GM20431 (cell line): Measurements from ENCODE around the gene JAZF1.

Experiments
- in situ Hi-C: fragments of 300-500 bp; cut with MseI, MboI; formaldehyde crosslinking; loops from one replicate; pipeline ENCODE4 v1.15.0; 2020; ENCODE audit warnings: low sequenced_read_pairs; ENCODE audit not compliant: unreplicated experiment

JAZF1 gene

GRCh38 chr7:28168393-28169158, 12.0 kb downstream of the JAZF1 start:
- in situ Hi-C loops, result no loop called here

GRCh38 chr7:28166982-28167715, 13.4 kb downstream of the JAZF1 start:
- in situ Hi-C loops, result no loop called here

- in situ Hi-C loops, result no loop called here
These were observed 14.3 kb downstream of the JAZF1 start for GRCh38 chr7:28165961-28166955.

DNA sequence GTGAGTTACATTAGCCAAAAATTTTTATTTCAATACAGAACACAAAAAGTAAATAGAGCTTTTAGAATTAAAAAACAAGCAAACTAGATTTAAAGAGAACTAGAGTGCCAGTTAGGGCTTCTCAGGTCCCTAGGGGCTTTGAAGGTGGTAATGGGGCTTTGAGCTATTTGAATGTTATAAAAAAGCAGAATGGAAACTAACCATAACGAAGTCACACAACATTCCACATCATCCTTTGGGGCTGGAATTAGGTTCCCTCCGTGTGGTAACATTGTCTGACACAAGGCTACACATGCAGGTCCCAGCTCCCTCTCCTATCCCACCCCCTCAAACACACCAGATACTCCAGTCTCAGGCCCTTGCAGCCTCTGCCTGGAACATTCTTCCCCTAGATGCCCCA, 15.3 kb downstream of the JAZF1 start:
- in situ Hi-C loops, result no loop called here

DNA sequence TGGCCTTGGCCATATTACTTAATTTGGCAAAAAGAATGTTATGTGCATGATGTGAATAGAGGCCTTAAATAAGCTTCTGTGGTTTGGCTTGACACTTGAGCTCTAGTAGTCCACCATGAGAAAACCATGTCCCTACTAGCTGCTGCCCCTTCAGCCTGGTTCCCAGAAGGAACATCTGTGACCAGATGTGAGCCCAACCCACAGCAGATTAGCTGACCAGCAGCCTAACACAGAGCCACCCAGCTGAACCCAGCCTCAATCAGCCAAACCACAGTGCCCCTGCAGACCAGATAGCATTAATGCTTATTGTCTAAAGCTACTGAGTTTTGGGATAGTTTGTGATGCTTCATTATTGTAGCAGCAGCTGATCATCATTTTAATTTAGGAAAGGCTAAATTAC, 16.6 kb downstream of the JAZF1 start:
- in situ Hi-C loops, result no loop called here

- in situ Hi-C loops, result no loop called here
These were observed 19.3 kb downstream of the JAZF1 start for GRCh38 chr7:28161331-28161730.

- in situ Hi-C loops, result no loop called here
These were observed 20.0 kb downstream of the JAZF1 start for GRCh38 chr7:28160551-28160991.

- in situ Hi-C loops, result no loop called here
These were observed 22.7 kb downstream of the JAZF1 start for GRCh38 chr7:28157831-28158416.

DNA sequence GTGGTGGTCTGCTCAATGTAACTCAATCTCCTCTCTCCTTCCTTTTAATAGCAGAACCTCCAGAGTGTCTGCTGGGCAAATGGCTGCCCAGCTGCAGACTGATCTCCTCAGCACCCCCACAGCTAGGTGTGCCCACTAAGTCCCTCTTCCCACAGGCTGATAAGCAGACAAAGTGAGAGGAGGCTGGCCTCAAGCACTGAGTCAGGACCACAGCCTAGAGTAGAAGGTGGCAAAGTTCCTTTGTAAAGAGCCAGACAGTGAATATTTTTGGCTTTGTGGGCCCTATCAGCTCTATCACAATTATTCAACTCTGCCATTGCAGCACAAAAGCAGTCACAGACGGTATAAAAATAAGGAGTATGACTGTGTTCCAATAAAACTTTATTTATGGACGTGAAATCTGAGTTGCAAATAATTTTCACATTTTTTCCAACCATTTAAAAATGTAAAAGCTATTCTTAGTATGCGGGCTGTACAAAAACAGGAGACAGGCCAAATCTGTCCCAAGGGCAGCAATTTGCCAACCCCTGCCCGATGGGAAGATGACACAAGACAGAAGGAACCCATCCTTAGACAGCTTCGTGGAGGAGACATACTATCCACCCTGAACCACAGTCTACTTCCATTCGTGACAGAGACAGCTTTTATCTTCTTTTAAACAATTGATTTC, 23.4 kb downstream of the JAZF1 start:
- in situ Hi-C loops, result no loop called here

- in situ Hi-C loops, result no loop called here
These were observed 24.2 kb downstream of the JAZF1 start for GRCh38 chr7:28156401-28156800.

DNA sequence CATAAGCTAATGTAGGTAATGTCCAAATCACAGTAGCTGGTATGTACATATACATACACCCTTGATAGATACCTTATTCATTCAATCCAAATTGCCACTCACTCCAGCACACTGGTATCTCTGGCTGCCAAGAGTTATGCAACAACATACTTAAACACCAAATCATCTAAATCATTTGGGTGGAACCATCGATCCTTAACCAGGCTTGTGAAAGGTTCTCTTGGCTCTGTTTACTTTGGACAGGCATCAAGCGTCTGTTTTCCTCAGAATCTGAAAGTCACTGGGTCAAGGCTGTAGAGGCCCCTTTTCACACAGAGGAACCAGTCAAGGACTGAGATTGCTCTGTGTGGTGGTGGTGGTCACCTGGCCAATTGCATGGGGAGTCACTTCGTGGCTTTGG, 24.6 kb downstream of the JAZF1 start:
- in situ Hi-C loops, result no loop called here

DNA sequence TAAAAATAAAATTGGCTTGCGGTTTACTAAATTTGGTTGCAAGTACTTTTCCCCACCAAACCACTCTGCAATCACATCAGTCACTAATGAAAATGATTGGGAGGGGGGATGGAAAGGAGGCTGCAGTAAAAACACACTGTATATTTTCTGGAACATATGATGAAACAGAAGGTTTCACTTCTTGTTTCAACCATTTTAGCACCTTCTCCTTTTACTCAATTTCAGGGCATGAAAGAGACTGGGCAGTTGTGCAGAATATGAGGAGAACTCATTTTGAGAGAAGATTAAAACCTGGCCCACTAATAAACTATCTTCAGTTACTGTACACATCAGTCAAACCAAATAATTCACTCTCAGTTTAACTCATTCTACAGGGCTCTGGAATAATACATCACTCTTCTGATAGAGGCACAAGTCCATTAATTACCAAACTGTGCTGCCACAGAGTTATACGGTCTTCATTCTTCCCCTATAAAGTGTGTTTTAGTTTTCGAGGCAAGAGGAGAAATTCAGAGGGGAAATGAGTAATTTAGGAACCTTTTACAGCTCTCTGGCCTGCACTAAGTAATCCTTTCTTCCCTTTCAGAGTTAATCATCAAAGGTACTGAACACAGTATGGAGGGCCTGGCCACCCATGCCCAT, 25.5 kb downstream of the JAZF1 start:
- in situ Hi-C loops, result no loop called here

- in situ Hi-C loops, result no loop called here
These were observed 28.0 kb downstream of the JAZF1 start for GRCh38 chr7:28152594-28152993.

DNA sequence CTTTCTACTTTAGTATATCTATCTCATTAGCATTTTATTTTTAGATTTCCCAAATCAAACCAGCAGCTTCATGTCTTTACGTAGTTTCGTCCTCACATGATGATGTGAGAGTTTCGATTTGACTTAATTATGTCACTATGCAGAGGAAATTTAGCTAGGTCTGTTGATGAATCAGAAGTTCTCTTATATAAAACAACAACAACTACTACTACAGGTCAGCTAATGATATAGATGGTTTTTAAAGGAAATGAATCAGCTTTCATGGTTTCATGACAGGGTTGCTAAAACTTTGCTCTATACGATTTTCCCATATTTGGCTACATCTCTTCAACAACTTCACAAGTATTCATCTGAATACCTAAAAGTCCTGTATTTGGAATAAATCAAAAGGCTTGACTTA, 28.6 kb downstream of the JAZF1 start:
- in situ Hi-C loops, result no loop called here

GRCh38 chr7:28149291-28150101, 31.1 kb downstream of the JAZF1 start:
- in situ Hi-C loops, result no loop called here

- in situ Hi-C loops, result no loop called here
These were observed 34.7 kb downstream of the JAZF1 start for GRCh38 chr7:28145931-28146330.

DNA sequence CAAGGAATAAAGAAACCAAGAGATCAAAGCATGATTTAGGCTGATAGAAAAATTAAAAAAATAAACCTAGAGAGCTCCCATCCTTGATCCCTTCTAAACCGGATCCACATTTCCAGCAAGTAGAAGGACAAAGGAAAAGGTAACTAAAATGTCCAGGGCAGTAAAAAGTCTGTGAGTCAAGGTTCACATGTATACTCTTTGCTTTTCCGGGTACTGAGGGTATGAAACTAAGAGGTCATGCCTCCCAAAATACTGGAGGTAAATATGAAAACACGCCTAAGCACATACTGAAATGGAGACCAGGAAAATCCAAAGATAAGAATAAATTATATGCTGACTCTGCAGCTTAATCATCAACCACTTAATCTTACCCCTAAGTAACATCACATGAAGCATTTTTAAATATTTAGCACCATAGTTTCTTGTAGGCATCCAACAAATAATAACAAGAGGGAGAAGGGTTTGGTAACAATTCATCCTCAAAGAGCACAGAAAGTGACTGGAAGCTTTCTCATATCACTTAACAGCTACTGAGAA, 35.4 kb downstream of the JAZF1 start:
- in situ Hi-C loops, result no loop called here

DNA sequence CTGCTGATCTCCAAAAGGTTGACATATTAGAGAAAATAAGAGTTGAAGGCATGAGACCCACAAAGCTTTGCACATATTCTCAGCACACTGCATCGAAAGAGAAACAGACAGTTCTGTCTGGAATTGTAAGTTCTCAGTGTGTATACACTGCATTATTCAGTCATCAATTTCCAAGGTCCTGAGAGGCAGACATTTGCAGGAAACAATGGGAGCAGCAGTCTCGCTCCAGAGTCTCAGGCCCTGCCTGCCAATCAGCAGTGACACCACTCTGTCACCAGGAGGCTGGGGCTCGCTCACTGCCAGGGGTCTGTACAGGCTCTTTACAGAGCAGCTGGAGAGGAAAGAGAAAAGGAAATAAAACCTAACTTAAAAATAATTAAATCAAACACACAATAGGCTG, 36.3 kb downstream of the JAZF1 start:
- in situ Hi-C loops, result no loop called here
